Ovary (tissue), 3 donors: ENCODE measurements around the gene UBA52.

Source experiments
- CTCF ChIP-seq, 3 donors: fragments of 450-650 bp in 2 of 3; fragments of 200-600 bp in 1 of 3; IDR thresholded peaks; one replicate each; pipeline versions ENCODE4 v1.5.1 to v1.8.0; 2016 to 2022; ENCODE audit warnings: antibody characterized with exemption in 3 of 3, mild to moderate bottlenecking in 1 of 3
- POLR2A ChIP-seq: fragments of 450-650 bp; IDR thresholded peaks from one replicate; pipeline ENCODE4 v1.6.1; 2017; ENCODE audit warnings: antibody characterized with exemption, mild to moderate bottlenecking, moderate library complexity
- donor health status: DM: no; HTN: no; CAD: no.

- TF ChIP-seq CTCF (IDR thresholded peaks at IDR 0.05), result no peak
- TF ChIP-seq POLR2A, result no peak
Measured at GRCh38 chr19:18541258-18541991, 30.2 kb upstream of the UBA52 start.
